Endodermal cell (in vitro differentiated cells): ENCODE results near the gene HES7. TPM values are rescaled to one million over a fixed set of nuclear protein-coding genes. Genes with fewer than 3 reads are reported as not detected.
A peak's percentile ranks its signal among the peaks of the same experiment; 100 is the strongest.

Source experiments
- DNase-seq: peaks from one replicate; pipeline ENCODE4 v3.0.0-alpha.2; 2017
- H3K27ac ChIP-seq: 2 replicates; pipeline ENCODE4 v1.5.1; 2013; ENCODE audit warnings: mild to moderate bottlenecking, low read depth, low read length, moderate library complexity
- H3K27me3 ChIP-seq: 2 replicates; pipeline ENCODE4 v1.6.1; 2013; ENCODE audit warnings: mild to moderate bottlenecking, low read length, moderate library complexity; ENCODE audit not compliant: insufficient read depth, control insufficient read depth, poor library complexity, severe bottlenecking
- H3K36me3 ChIP-seq: 2 replicates; pipeline ENCODE4 v1.7.0; 2013; ENCODE audit warnings: mild to moderate bottlenecking, low read length, moderate library complexity; ENCODE audit not compliant: control insufficient read depth, insufficient read depth
- H3K4me1 ChIP-seq: one replicate; pipeline ENCODE4 v1.7.0; 2013; ENCODE audit warnings: low read length; ENCODE audit not compliant: control insufficient read depth, insufficient read depth
- H3K4me3 ChIP-seq: 2 replicates; pipeline ENCODE4 v1.5.1; 2013; ENCODE audit warnings: mild to moderate bottlenecking, low read length, moderate library complexity
- H3K9ac ChIP-seq: 2 replicates; pipeline ENCODE4 v1.6.1; 2013; ENCODE audit warnings: mild to moderate bottlenecking, low read length, moderate library complexity; ENCODE audit not compliant: poor library complexity, severe bottlenecking; ENCODE audit errors: extremely low read depth
- H3K9me3 ChIP-seq: 2 replicates; pipeline ENCODE4 v1.6.1; 2013; ENCODE audit warnings: mild to moderate bottlenecking, low read length, moderate library complexity; ENCODE audit not compliant: control insufficient read depth
- H3K27ac Mint-ChIP-seq: 2 replicates; pipeline ENCODE4 v1.8.0; 2020; ENCODE audit warnings: mixed read lengths
- H3K27me3 Mint-ChIP-seq: 2 replicates; pipeline ENCODE4 v1.8.0; 2021; ENCODE audit warnings: mild to moderate bottlenecking, mixed read lengths; ENCODE audit not compliant: insufficient read depth
- H3K36me3 Mint-ChIP-seq: 2 replicates; pipeline ENCODE4 v1.8.0; 2020; ENCODE audit warnings: low read depth, mixed read lengths
- H3K4me1 Mint-ChIP-seq: 2 replicates; pipeline ENCODE4 v1.8.0; 2020; ENCODE audit warnings: mixed read lengths
- H3K4me3 Mint-ChIP-seq: 2 replicates; pipeline ENCODE4 v1.8.0; 2020; ENCODE audit warnings: mild to moderate bottlenecking, moderate library complexity, mixed read lengths
- H3K9me3 Mint-ChIP-seq: 2 replicates; pipeline ENCODE4 v1.8.0; 2020; ENCODE audit warnings: mild to moderate bottlenecking, mixed read lengths
- WGBS, 2 experiments: methylation state at CpG; one replicate each; pipeline versions ENCODE4 v1.1.5 to v1.1.7; 2013; ENCODE audit warnings: missing lambda C conversion rate in 2 of 2, mixed read lengths in 1 of 2; ENCODE audit not compliant: insufficient coverage in 1 of 2, insufficient read length in 1 of 2; 5-methylcytosine and 5-hydroxymethylcytosine counted together
- total RNA-seq, 2 donors: library from RNA; stranded (reverse); fragmentation: NEBNext Ultra II Directional in 1 of 2; extraction: Animal tissue kit (Norgen Biotek cat#: 25700) in 1 of 2; gene quantifications; 2 replicates in 1 of 2; 3 replicates in 1 of 2; pipeline ENCODE4 v1.2.1, GENCODE V29; 2021
- TF ChIP-seq, protein P1 (sequence below): fragments of 200-600 bp; sonication (generic); conservative IDR thresholded peaks from 2 replicates; pipeline ENCODE4 v1.5.0; 2021; ENCODE audit warnings: antibody characterized with exemption, mild to moderate bottlenecking

HES7 gene
- total RNA-seq, 2 donors from 2014 or later = 0.40 to 2.2 TPM

DNA sequence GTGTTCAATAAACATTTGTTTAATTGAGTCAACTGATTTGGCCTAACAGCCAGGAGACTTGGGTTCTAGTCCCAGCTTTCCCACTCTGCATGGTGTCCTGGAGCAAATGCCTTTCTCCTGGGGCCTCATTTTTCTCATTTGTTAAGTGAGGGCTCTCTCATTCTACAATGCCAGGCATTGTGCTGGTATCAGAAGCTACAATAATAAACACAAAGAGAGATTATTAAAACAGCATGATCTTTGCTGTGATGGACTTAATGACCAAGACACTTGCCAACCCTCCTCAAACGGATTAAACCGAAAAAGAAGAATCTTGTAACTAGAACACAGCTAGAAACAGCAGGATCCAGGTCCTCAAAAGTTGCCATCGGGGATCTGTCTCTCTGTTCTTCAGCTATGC, 43.6 kb upstream of the HES7 start:
- no peaks in the 10 kb centered on the region for H3K9me3 ChIP-seq
- no peaks in the 10 kb centered on the region for H3K27me3 Mint-ChIP-seq
- H3K27me3 ChIP-seq = no peaks in the 10 kb centered on the region
- TF ChIP-seq, protein P1, sequence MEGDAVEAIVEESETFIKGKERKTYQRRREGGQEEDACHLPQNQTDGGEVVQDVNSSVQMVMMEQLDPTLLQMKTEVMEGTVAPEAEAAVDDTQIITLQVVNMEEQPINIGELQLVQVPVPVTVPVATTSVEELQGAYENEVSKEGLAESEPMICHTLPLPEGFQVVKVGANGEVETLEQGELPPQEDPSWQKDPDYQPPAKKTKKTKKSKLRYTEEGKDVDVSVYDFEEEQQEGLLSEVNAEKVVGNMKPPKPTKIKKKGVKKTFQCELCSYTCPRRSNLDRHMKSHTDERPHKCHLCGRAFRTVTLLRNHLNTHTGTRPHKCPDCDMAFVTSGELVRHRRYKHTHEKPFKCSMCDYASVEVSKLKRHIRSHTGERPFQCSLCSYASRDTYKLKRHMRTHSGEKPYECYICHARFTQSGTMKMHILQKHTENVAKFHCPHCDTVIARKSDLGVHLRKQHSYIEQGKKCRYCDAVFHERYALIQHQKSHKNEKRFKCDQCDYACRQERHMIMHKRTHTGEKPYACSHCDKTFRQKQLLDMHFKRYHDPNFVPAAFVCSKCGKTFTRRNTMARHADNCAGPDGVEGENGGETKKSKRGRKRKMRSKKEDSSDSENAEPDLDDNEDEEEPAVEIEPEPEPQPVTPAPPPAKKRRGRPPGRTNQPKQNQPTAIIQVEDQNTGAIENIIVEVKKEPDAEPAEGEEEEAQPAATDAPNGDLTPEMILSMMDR = no peak
- no peak overlapping the region for H3K4me3 ChIP-seq
- DNase-seq = no peak
- no peak overlapping the region for H3K9ac ChIP-seq
- H3K9me3 Mint-ChIP-seq = no peaks in the 10 kb centered on the region
- H3K36me3 ChIP-seq = no peaks in the 10 kb centered on the region
- peaks cover 27% of the 10 kb centered on the region for H3K4me1 Mint-ChIP-seq
- no peak overlapping the region for H3K27ac ChIP-seq
- no peak overlapping the region for H3K4me3 Mint-ChIP-seq
- no peak overlapping the region for H3K27ac Mint-ChIP-seq
- peaks cover 9% of the 10 kb centered on the region for H3K4me1 ChIP-seq
- WGBS, 2 experiments = 90 to 92% methylated on average over 2 to 3 of the region's 3 CpGs
- no peaks in the 10 kb centered on the region for H3K36me3 Mint-ChIP-seq

- peaks cover 28% of the 10 kb centered on the region for H3K4me1 Mint-ChIP-seq
- H3K27me3 ChIP-seq = no peaks in the 10 kb centered on the region
- DNase-seq = no peak
- peaks cover 4% of the 10 kb centered on the region for H3K36me3 Mint-ChIP-seq
- H3K9me3 Mint-ChIP-seq = no peaks in the 10 kb centered on the region
- no peak overlapping the region for H3K4me3 ChIP-seq
- no peaks in the 10 kb centered on the region for H3K9me3 ChIP-seq
- peaks cover 11% of the 10 kb centered on the region for H3K4me1 ChIP-seq
- H3K36me3 ChIP-seq = peaks cover 1% of the 10 kb centered on the region
- TF ChIP-seq, protein P1 = no peak
- no peak overlapping the region for H3K27ac ChIP-seq
- H3K27ac Mint-ChIP-seq = peak overlapping the region; percentile 58
- no peak overlapping the region for H3K9ac ChIP-seq
- WGBS, 2 experiments = 95 to 97% methylated on average over 2 to 6 of the region's 6 CpGs
- no peaks in the 10 kb centered on the region for H3K27me3 Mint-ChIP-seq
- no peak overlapping the region for H3K4me3 Mint-ChIP-seq
Observed at GRCh38 chr17:8166731-8167130, 42.8 kb upstream of the HES7 start.

DNA sequence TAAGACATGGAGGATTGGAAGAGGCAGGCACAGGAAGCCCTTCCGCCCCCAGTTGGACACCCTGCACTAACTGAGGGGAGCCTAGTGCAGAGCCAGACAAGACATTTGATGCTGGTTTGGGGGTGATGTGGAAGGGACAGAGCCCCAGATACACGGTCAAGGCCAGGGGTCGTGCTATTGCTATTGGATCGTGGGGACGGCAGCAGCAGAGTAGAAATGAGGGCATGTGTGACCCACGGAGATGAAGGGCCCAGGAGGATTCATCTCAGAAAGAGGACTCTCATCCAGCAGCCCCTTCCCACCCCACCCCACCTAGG, 40.9 kb upstream of the HES7 start:
- Mint-ChIP-seq H3K36me3 (peaks cover 22% of the 10 kb centered on the region), H3K27me3 (no peaks in the 10 kb centered on the region), H3K4me1 (peaks cover 42% of the 10 kb centered on the region), H3K4me3 (peak overlapping the region; percentile 77), H3K9me3 (no peaks in the 10 kb centered on the region), H3K27ac (peak overlapping the region; percentile 98)
- no peaks in the 10 kb centered on the region for H3K27me3 ChIP-seq
- TF ChIP-seq, protein P1 = no peak
- 77 to 95% methylated on average over 3 to 6 of the region's 6 CpGs for WGBS, 2 experiments
- no peak overlapping the region for H3K27ac ChIP-seq
- H3K36me3 ChIP-seq = peaks cover 16% of the 10 kb centered on the region
- H3K9ac ChIP-seq = no peak overlapping the region
- H3K4me1 ChIP-seq = peaks cover 15% of the 10 kb centered on the region
- no peak for DNase-seq
- H3K4me3 ChIP-seq = peak overlapping the region; percentile 78
- no peaks in the 10 kb centered on the region for H3K9me3 ChIP-seq
